ENCODE measurements around the gene JPH2.

- peak; percentile 76 for TF ChIP-seq CTCF (IDR thresholded peaks at IDR 0.05)
- no peak for TF ChIP-seq ZFX (IDR thresholded peaks at IDR 0.05; ENCODE audit: borderline replicate concordance)
Observed at GRCh38 chr20:44092551-44093248, 94.3 kb downstream of the JPH2 start.

Data from 22Rv1 (cell line).